Stomach (tissue), 4 donors: ENCODE data around the gene SECISBP2.

ENCODE experiments used
- POLR2A ChIP-seq, 4 donors: fragments of 450-650 bp; IDR thresholded peaks; one replicate each; pipeline ENCODE4 v1.6.1; 2016; ENCODE audit warnings: antibody characterized with exemption in 4 of 4, control low read depth in 2 of 4, mild to moderate bottlenecking in 1 of 4, moderate library complexity in 1 of 4
- POLR2AphosphoS5 ChIP-seq, 3 donors: sonication (generic); formaldehyde crosslinking; IDR thresholded peaks; one replicate each; pipeline ENCODE4 v1.6.1; 2016; ENCODE audit warnings: antibody characterized with exemption in 3 of 3
- TF ChIP-seq, protein P1 (sequence below), 7 experiments: fragments of 450-650 bp in 4 of 7; fragments of 200-600 bp in 3 of 7; sonication (generic) in 3 of 7; IDR thresholded peaks; one replicate each; pipeline ENCODE4 v1.5.1; 2016 to 2019; ENCODE audit warnings: antibody characterized with exemption in 7 of 7, control low read depth in 2 of 7, mild to moderate bottlenecking in 1 of 7

DNA sequence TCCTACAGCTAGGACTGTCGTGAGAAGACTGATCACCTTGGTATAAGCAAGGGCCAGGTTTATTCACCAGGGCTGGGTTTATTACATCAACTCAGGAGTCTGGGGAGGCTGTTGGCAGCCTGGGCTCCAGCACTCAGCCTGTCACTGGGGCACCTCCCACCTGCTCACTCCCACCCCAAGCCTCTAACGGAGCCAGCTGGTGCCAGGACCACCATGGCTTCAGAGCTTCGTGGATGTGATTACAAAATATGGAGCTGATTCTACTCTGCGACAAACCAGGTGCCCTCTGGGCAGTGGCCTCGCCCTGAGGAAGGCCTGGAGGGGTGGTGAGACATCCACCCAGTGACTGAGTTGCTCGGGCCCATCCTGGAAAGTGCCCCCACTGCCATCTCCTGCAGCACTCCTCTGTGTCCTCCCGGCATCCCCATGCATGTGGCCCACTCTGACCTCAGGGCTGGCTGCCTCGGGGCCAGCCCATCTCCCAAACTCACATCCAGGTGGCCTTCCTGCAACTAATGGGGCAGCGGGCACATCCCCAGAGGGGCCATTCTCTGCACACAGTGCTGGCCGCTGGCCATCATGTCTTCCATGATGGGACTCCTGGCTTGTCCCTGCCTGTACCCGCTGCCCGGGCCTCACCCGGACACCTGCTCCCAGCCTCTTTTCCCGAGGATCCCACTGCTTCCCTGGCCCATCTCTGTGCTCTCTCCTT is 49.6 kb downstream of the SECISBP2 start:
- TF ChIP-seq POLR2A (IDR thresholded peaks at IDR 0.05): no peak
- TF ChIP-seq, protein P1, sequence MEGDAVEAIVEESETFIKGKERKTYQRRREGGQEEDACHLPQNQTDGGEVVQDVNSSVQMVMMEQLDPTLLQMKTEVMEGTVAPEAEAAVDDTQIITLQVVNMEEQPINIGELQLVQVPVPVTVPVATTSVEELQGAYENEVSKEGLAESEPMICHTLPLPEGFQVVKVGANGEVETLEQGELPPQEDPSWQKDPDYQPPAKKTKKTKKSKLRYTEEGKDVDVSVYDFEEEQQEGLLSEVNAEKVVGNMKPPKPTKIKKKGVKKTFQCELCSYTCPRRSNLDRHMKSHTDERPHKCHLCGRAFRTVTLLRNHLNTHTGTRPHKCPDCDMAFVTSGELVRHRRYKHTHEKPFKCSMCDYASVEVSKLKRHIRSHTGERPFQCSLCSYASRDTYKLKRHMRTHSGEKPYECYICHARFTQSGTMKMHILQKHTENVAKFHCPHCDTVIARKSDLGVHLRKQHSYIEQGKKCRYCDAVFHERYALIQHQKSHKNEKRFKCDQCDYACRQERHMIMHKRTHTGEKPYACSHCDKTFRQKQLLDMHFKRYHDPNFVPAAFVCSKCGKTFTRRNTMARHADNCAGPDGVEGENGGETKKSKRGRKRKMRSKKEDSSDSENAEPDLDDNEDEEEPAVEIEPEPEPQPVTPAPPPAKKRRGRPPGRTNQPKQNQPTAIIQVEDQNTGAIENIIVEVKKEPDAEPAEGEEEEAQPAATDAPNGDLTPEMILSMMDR (IDR thresholded peaks at IDR 0.05): no peak
- no peak for TF ChIP-seq POLR2AphosphoS5 (IDR thresholded peaks at IDR 0.05)
